ENCODE data around the gene JMJD1C.

JMJD1C gene

DNA sequence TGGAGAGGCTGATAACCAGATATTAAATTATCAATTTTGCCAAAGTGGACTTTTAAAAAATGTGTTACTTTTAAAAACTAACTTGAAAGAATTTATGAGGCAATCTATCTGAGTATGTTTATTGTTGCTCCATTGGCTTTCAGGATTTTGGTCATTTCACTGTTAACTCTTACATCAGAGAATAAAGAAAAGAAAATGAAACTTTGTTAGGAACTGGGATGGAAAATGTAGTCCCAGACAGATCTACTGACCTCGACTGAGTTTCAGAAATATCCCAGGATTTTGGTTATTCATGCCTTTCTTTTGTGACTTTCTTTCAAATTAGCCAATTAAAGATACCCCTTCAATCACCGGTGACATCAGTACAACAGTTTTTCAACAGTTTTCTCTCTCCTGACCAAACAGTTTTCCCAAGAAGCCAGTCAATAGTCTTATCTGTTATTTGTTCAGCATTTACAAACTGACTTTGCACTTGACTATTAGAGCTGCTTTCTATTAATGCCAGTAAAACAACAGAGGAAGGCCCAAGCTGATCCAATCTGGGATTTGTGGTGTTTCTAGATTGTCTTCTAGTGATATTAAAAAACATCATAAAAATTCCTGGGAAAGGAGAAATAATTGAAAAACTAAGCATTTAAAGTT lies 296.8 kb downstream of the JMJD1C start:
- Histone ChIP-seq H3K23ac (ENCODE audit: low read depth, low read length, poor library complexity) (no peak overlapping the region), H2BK15ac (ENCODE audit: low read length) (no peak overlapping the region), H2AFZ (ENCODE audit: low read length) (no peak overlapping the region), H3K18ac (ENCODE audit: low read length) (no peak overlapping the region), H2BK120ac (ENCODE audit: low read depth, low read length) (no peak overlapping the region), H2AK5ac (ENCODE audit: low read depth, low read length) (no peak overlapping the region), H3K4me3 (ENCODE audit: low read length in 2 of 2) (no peak overlapping the region), H3K79me1 (ENCODE audit: low read depth, low read length) (no peaks in the 10 kb centered on the region), H3K36me3 (replicated peaks in 1 of 2; ENCODE audit: control insufficient read depth in 2 of 2, insufficient read depth in 2 of 2, low read length in 2 of 2) (peaks cover 3 to 98% of the 10 kb centered on the region in 2 donors), H2BK12ac (ENCODE audit: low read length) (no peak overlapping the region), H4K91ac (ENCODE audit: low read depth, low read length, poor library complexity) (no peak overlapping the region), H2BK5ac (ENCODE audit: low read length) (no peak overlapping the region), H3K4me2 (ENCODE audit: insufficient read depth, low read length, poor library complexity, severe bottlenecking) (no peak overlapping the region), H3K4ac (ENCODE audit: low read length) (no peak overlapping the region), H3K9me3 (replicated peaks in 1 of 2; ENCODE audit: control insufficient read depth in 2 of 2, insufficient read depth in 1 of 2, low read depth in 1 of 2, low read length in 2 of 2) (no peaks in the 10 kb centered on the region), H3K9ac (ENCODE audit: low read depth, low read length, poor library complexity) (no peak overlapping the region), H3K27me3 (ENCODE audit: control insufficient read depth in 3 of 3, insufficient read depth in 3 of 3, low read depth in 1 of 3, low read length in 3 of 3) (no peaks in the 10 kb centered on the region), H3K4me1 (ENCODE audit: control insufficient read depth in 2 of 2, insufficient read depth in 1 of 2, low read depth in 1 of 2, low read length in 2 of 2) (no peaks in the 10 kb centered on the region), H3K27ac (replicated peaks; ENCODE audit: low read length) (no peak overlapping the region), H3K14ac (ENCODE audit: low read length) (no peak overlapping the region), H4K8ac (ENCODE audit: low read depth, low read length) (no peak overlapping the region)
- no peak for DNase-seq (ENCODE audit: low spot score)
- no CpG with 5 or more reads among the region's 2 CpGs for WGBS, 2 donors (ENCODE audit: extremely low coverage in 2 of 2, insufficient read length in 2 of 2, insufficient replicate concordance in 1 of 2)

DNA sequence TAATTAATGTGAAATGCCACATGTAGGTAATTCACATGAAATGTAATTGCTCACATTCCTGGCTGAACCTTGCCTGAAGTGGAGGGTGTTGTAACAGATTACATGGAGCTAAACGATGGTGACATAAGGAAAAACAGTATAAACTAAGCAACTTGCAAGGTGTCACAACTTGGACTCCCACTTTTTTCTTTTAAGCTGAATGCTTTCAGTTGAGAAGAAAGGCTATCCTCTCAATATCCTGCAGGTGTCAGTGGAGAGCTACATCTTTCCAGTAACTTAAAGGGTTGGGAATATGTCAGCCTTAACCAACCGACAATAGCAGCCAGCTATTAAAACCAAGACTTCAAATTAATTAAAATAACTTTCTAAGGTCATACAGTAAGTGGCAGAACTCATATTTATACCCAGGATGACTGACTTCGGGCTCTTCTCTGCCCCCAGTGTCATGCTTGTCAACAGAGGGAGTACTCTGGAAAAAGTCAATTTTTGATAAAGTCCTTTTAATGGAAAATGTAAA lies 299.0 kb downstream of the JMJD1C start:
- WGBS, 2 donors (ENCODE audit: extremely low coverage in 2 of 2, insufficient read length in 2 of 2, insufficient replicate concordance in 1 of 2) = no CpG with 5 or more reads among the region's 3 CpGs
- no peak overlapping the region for H4K8ac ChIP-seq (ENCODE audit: low read depth, low read length)

DNA sequence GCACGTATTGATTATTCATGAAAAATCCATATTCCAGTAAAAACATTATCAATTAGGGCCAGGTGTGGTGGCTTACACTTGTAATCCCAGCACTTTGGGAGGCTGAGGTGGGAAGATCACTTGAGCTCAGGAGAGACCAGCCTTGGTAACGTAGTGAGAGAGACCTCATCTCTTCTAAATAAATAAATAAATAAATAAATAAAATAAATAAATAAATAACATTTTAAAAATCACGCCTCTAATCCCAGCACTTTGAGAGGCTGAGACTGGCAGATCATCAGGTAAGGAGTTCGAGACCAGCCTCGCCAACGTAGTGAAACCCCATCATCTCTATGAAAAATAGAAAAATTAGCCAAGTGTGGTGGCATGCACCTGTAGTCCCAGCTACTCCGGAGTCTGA lies 300.5 kb downstream of the JMJD1C start:
- no peaks in the 10 kb centered on the region for H3K27me3 ChIP-seq (ENCODE audit: control insufficient read depth in 3 of 3, insufficient read depth in 3 of 3, low read depth in 1 of 3, low read length in 3 of 3)
- no CpG with 5 or more reads among the region's 7 CpGs for WGBS, 2 donors (ENCODE audit: extremely low coverage in 2 of 2, insufficient read length in 2 of 2, insufficient replicate concordance in 1 of 2)
- no peak overlapping the region for H2BK12ac ChIP-seq (ENCODE audit: low read length)
- no peak overlapping the region for H2BK5ac ChIP-seq (ENCODE audit: low read length)
- H3K23ac ChIP-seq (ENCODE audit: low read depth, low read length, poor library complexity) = no peak overlapping the region
- H2BK120ac ChIP-seq (ENCODE audit: low read depth, low read length) = no peak overlapping the region
- no peak overlapping the region for H3K4ac ChIP-seq (ENCODE audit: low read length)
- no peak for DNase-seq (ENCODE audit: low spot score)
- no peaks in the 10 kb centered on the region for H3K79me1 ChIP-seq (ENCODE audit: low read depth, low read length)
- no peak overlapping the region for H3K4me2 ChIP-seq (ENCODE audit: insufficient read depth, low read length, poor library complexity, severe bottlenecking)
- no peak overlapping the region for H3K4me3 ChIP-seq (ENCODE audit: low read length in 2 of 2)
- H3K18ac ChIP-seq (ENCODE audit: low read length) = no peak overlapping the region
- no peak overlapping the region for H3K14ac ChIP-seq (ENCODE audit: low read length)
- H3K9me3 ChIP-seq (replicated peaks in 1 of 2; ENCODE audit: control insufficient read depth in 2 of 2, insufficient read depth in 1 of 2, low read depth in 1 of 2, low read length in 2 of 2) = no peaks in the 10 kb centered on the region
- H3K36me3 ChIP-seq (replicated peaks in 1 of 2; ENCODE audit: control insufficient read depth in 2 of 2, insufficient read depth in 2 of 2, low read length in 2 of 2) = peaks cover 1 to 69% of the 10 kb centered on the region in 2 donors
- H4K91ac ChIP-seq (ENCODE audit: low read depth, low read length, poor library complexity) = no peak overlapping the region
- H4K8ac ChIP-seq (ENCODE audit: low read depth, low read length) = no peak overlapping the region
- H2AK5ac ChIP-seq (ENCODE audit: low read depth, low read length) = no peak overlapping the region
- no peak overlapping the region for H2BK15ac ChIP-seq (ENCODE audit: low read length)
- H3K4me1 ChIP-seq (ENCODE audit: control insufficient read depth in 2 of 2, insufficient read depth in 1 of 2, low read depth in 1 of 2, low read length in 2 of 2) = no peaks in the 10 kb centered on the region
- H3K27ac ChIP-seq (replicated peaks; ENCODE audit: low read length) = no peak overlapping the region
- H3K9ac ChIP-seq (ENCODE audit: low read depth, low read length, poor library complexity) = no peak overlapping the region
- no peak overlapping the region for H2AFZ ChIP-seq (ENCODE audit: low read length)

More for the DNA sequence above, 299.0 kb downstream of the JMJD1C start:
- no peaks in the 10 kb centered on the region for H3K27me3 ChIP-seq (ENCODE audit: control insufficient read depth in 3 of 3, insufficient read depth in 3 of 3, low read depth in 1 of 3, low read length in 3 of 3)
- no peak overlapping the region for H2BK15ac ChIP-seq (ENCODE audit: low read length)
- no peak overlapping the region for H3K4me2 ChIP-seq (ENCODE audit: insufficient read depth, low read length, poor library complexity, severe bottlenecking)
- H3K23ac ChIP-seq (ENCODE audit: low read depth, low read length, poor library complexity) = no peak overlapping the region
- no peak overlapping the region for H3K14ac ChIP-seq (ENCODE audit: low read length)
- H3K4me3 ChIP-seq (ENCODE audit: low read length in 2 of 2) = no peak overlapping the region
- H3K4ac ChIP-seq (ENCODE audit: low read length) = no peak overlapping the region
- no peak overlapping the region for H4K91ac ChIP-seq (ENCODE audit: low read depth, low read length, poor library complexity)
- no peak overlapping the region for H2AFZ ChIP-seq (ENCODE audit: low read length)
- H2BK5ac ChIP-seq (ENCODE audit: low read length) = no peak overlapping the region
- peak; percentile 51 for DNase-seq (ENCODE audit: low spot score)
- peaks cover 3 to 84% of the 10 kb centered on the region in 2 donors for H3K36me3 ChIP-seq (replicated peaks in 1 of 2; ENCODE audit: control insufficient read depth in 2 of 2, insufficient read depth in 2 of 2, low read length in 2 of 2)
- no peaks in the 10 kb centered on the region for H3K79me1 ChIP-seq (ENCODE audit: low read depth, low read length)
- no peaks in the 10 kb centered on the region for H3K9me3 ChIP-seq (replicated peaks in 1 of 2; ENCODE audit: control insufficient read depth in 2 of 2, insufficient read depth in 1 of 2, low read depth in 1 of 2, low read length in 2 of 2)
- H3K18ac ChIP-seq (ENCODE audit: low read length) = no peak overlapping the region
- H2AK5ac ChIP-seq (ENCODE audit: low read depth, low read length) = no peak overlapping the region
- no peak overlapping the region for H2BK12ac ChIP-seq (ENCODE audit: low read length)
- H3K9ac ChIP-seq (ENCODE audit: low read depth, low read length, poor library complexity) = no peak overlapping the region
- no peak overlapping the region for H2BK120ac ChIP-seq (ENCODE audit: low read depth, low read length)
- H3K27ac ChIP-seq (replicated peaks; ENCODE audit: low read length) = no peak overlapping the region
- H3K4me1 ChIP-seq (ENCODE audit: control insufficient read depth in 2 of 2, insufficient read depth in 1 of 2, low read depth in 1 of 2, low read length in 2 of 2) = no peaks in the 10 kb centered on the region

- H3K18ac ChIP-seq (ENCODE audit: low read length) = no peak overlapping the region
- H3K27ac ChIP-seq (replicated peaks; ENCODE audit: low read length) = no peak overlapping the region
- no peak overlapping the region for H3K14ac ChIP-seq (ENCODE audit: low read length)
- no peaks in the 10 kb centered on the region for H3K9me3 ChIP-seq (replicated peaks in 1 of 2; ENCODE audit: control insufficient read depth in 2 of 2, insufficient read depth in 1 of 2, low read depth in 1 of 2, low read length in 2 of 2)
- no peaks in the 10 kb centered on the region for H3K27me3 ChIP-seq (ENCODE audit: control insufficient read depth in 3 of 3, insufficient read depth in 3 of 3, low read depth in 1 of 3, low read length in 3 of 3)
- no peak overlapping the region for H2AFZ ChIP-seq (ENCODE audit: low read length)
- H3K36me3 ChIP-seq (replicated peaks in 1 of 2; ENCODE audit: control insufficient read depth in 2 of 2, insufficient read depth in 2 of 2, low read length in 2 of 2) = peaks cover 0 to 58% of the 10 kb centered on the region in 2 donors
- no peak overlapping the region for H4K91ac ChIP-seq (ENCODE audit: low read depth, low read length, poor library complexity)
- H3K79me1 ChIP-seq (ENCODE audit: low read depth, low read length) = no peaks in the 10 kb centered on the region
- H2BK5ac ChIP-seq (ENCODE audit: low read length) = no peak overlapping the region
- H3K4me2 ChIP-seq (ENCODE audit: insufficient read depth, low read length, poor library complexity, severe bottlenecking) = no peak overlapping the region
- H3K9ac ChIP-seq (ENCODE audit: low read depth, low read length, poor library complexity) = no peak overlapping the region
- H3K4me3 ChIP-seq (ENCODE audit: low read length in 2 of 2) = no peak overlapping the region
- no peaks in the 10 kb centered on the region for H3K4me1 ChIP-seq (ENCODE audit: control insufficient read depth in 2 of 2, insufficient read depth in 1 of 2, low read depth in 1 of 2, low read length in 2 of 2)
- H2BK12ac ChIP-seq (ENCODE audit: low read length) = no peak overlapping the region
- no peak overlapping the region for H3K4ac ChIP-seq (ENCODE audit: low read length)
- DNase-seq (ENCODE audit: low spot score) = no peak
- no peak overlapping the region for H2AK5ac ChIP-seq (ENCODE audit: low read depth, low read length)
- no CpG with 5 or more reads among the region's 2 CpGs for WGBS, 2 donors (ENCODE audit: extremely low coverage in 2 of 2, insufficient read length in 2 of 2, insufficient replicate concordance in 1 of 2)
- H4K8ac ChIP-seq (ENCODE audit: low read depth, low read length) = no peak overlapping the region
- H2BK120ac ChIP-seq (ENCODE audit: low read depth, low read length) = no peak overlapping the region
- H2BK15ac ChIP-seq (ENCODE audit: low read length) = no peak overlapping the region
- no peak overlapping the region for H3K23ac ChIP-seq (ENCODE audit: low read depth, low read length, poor library complexity)
These were observed 301.6 kb downstream of the JMJD1C start for GRCh38 chr10:63164166-63164623.

Measured in neuronal stem cell (in vitro differentiated cells).